H9 (cell line): ENCODE data around the gene ARHGEF35. TPM values are rescaled to one million over a fixed set of nuclear protein-coding genes. Genes with fewer than 3 reads are reported as not detected.
"Not testable (repeated sequence)": the region's sequence is repeated elsewhere in the genome, so short reads cannot be mapped to it uniquely, and the experiment has no call there.

Experiments used
- DNase-seq: peaks from one replicate; pipeline ENCODE4 v3.0.0-alpha.2; 2017
- H2AFZ ChIP-seq: one replicate; pipeline ENCODE4 v1.6.1; 2013; ENCODE audit warnings: mild to moderate bottlenecking, low read length, control low read depth, moderate library complexity
- H2AK5ac ChIP-seq: 2 replicates; pipeline ENCODE4 v1.6.1; 2013; ENCODE audit warnings: low read length, control low read depth, mixed read lengths; ENCODE audit not compliant: insufficient read length
- H2BK120ac ChIP-seq: one replicate; pipeline ENCODE4 v1.6.1; 2013; ENCODE audit warnings: low read depth, mild to moderate bottlenecking, low read length, control low read depth, inconsistent platforms; ENCODE audit not compliant: poor library complexity, severe bottlenecking
- H2BK12ac ChIP-seq: 2 replicates; pipeline ENCODE4 v1.6.1; 2013; ENCODE audit warnings: low read length, control low read depth, mixed read lengths, low read depth; ENCODE audit not compliant: insufficient read length
- H2BK15ac ChIP-seq: 2 replicates; pipeline ENCODE4 v1.6.1; 2013; ENCODE audit warnings: low read depth, low read length, control low read depth
- H2BK20ac ChIP-seq: one replicate; pipeline ENCODE4 v1.6.1; 2013; ENCODE audit warnings: low read depth, mild to moderate bottlenecking, low read length, control low read depth, inconsistent platforms; ENCODE audit not compliant: poor library complexity, severe bottlenecking
- H2BK5ac ChIP-seq: 2 replicates; pipeline ENCODE4 v1.6.1; 2013; ENCODE audit warnings: low read length, control low read depth, mixed read lengths; ENCODE audit not compliant: insufficient read length
- H3K14ac ChIP-seq: 2 replicates; pipeline ENCODE4 v1.6.1; 2013; ENCODE audit warnings: low read length, control low read depth; ENCODE audit not compliant: insufficient read depth
- H3K18ac ChIP-seq: 2 replicates; pipeline ENCODE4 v1.6.1; 2013; ENCODE audit warnings: low read depth, mild to moderate bottlenecking, mixed read lengths, low read length, control low read depth; ENCODE audit not compliant: insufficient read length
- H3K23ac ChIP-seq: 2 replicates; pipeline ENCODE4 v1.6.1; 2013; ENCODE audit warnings: low read length, control low read depth, mixed read lengths, low read depth; ENCODE audit not compliant: insufficient read length
- H3K23me2 ChIP-seq: 2 replicates; pipeline ENCODE4 v1.6.1; 2013; ENCODE audit warnings: low read depth, mild to moderate bottlenecking, mixed read lengths, low read length, control low read depth; ENCODE audit not compliant: insufficient read length, poor library complexity, severe bottlenecking
- H3K27ac ChIP-seq: 2 replicates; pipeline ENCODE4 v1.5.1; 2013; ENCODE audit warnings: low read length, control low read depth, mixed read lengths, low read depth; ENCODE audit not compliant: insufficient read length
- H3K27me3 ChIP-seq: 2 replicates; pipeline ENCODE4 v1.6.1; 2013; ENCODE audit warnings: low read length, control low read depth, inconsistent platforms; ENCODE audit not compliant: insufficient read depth
- H3K4ac ChIP-seq: 2 replicates; pipeline ENCODE4 v1.6.1; 2013; ENCODE audit warnings: low read depth, mild to moderate bottlenecking, control low read depth, inconsistent platforms, low read length, moderate library complexity
- H3K4me1 ChIP-seq: 2 replicates; pipeline ENCODE4 v1.6.1; 2013; ENCODE audit warnings: low read length, control low read depth, inconsistent platforms; ENCODE audit not compliant: insufficient read depth
- H3K4me2 ChIP-seq: 2 replicates; pipeline ENCODE4 v1.6.1; 2013; ENCODE audit warnings: low read length, control low read depth, mixed read lengths; ENCODE audit not compliant: insufficient read length, insufficient read depth
- H3K56ac ChIP-seq: 2 replicates; pipeline ENCODE4 v1.6.1; 2013; ENCODE audit warnings: low read depth, mild to moderate bottlenecking, mixed read lengths, low read length, control low read depth; ENCODE audit not compliant: insufficient read length
- H3K79me1 ChIP-seq: 2 replicates; pipeline ENCODE4 v1.6.1; 2013; ENCODE audit warnings: low read depth, mild to moderate bottlenecking, moderate library complexity, low read length, control low read depth, inconsistent platforms; ENCODE audit not compliant: insufficient read depth, poor library complexity, severe bottlenecking
- H3K79me2 ChIP-seq: 2 replicates; pipeline ENCODE4 v1.6.1; 2013; ENCODE audit warnings: low read length, control low read depth, inconsistent platforms; ENCODE audit not compliant: insufficient read depth
- H3K9ac ChIP-seq: 2 replicates; pipeline ENCODE4 v1.6.1; 2013; ENCODE audit warnings: low read length, control low read depth, mixed read lengths; ENCODE audit not compliant: insufficient read length; ENCODE audit errors: extremely low read depth
- H3K9me3 ChIP-seq: one replicate; pipeline ENCODE4 v1.6.1; 2013; ENCODE audit warnings: low read depth, low read length, inconsistent platforms; ENCODE audit not compliant: control insufficient read depth
- H3T11ph ChIP-seq: one replicate; pipeline ENCODE4 v1.6.1; 2013; ENCODE audit warnings: mild to moderate bottlenecking, low read length, control low read depth, inconsistent platforms
- H4K20me1 ChIP-seq: one replicate; pipeline ENCODE4 v1.6.1; 2013; ENCODE audit not compliant: control insufficient read depth, insufficient read length, insufficient read depth
- H4K5ac ChIP-seq: 2 replicates; pipeline ENCODE4 v1.6.1; 2013; ENCODE audit warnings: low read depth, mild to moderate bottlenecking, mixed read lengths, low read length, control low read depth; ENCODE audit not compliant: insufficient read length
- H4K8ac ChIP-seq: replicated peaks from 2 replicates; pipeline ENCODE4 v1.6.1; 2013; ENCODE audit warnings: low read length, control low read depth, mixed read lengths, low read depth; ENCODE audit not compliant: insufficient read length
- H4K91ac ChIP-seq: 2 replicates; pipeline ENCODE4 v1.6.1; 2013; ENCODE audit warnings: low read depth, mild to moderate bottlenecking, moderate library complexity, mixed read lengths, low read length, control low read depth; ENCODE audit not compliant: insufficient read length
- H3K27ac Mint-ChIP-seq, 3 experiments: 2 replicates in 2 of 3; 3 replicates in 1 of 3; pipeline ENCODE4 v1.8.0; 2020 to 2021; ENCODE audit warnings: mixed read lengths in 3 of 3, mild to moderate bottlenecking in 1 of 3, moderate library complexity in 1 of 3
- H3K27me3 Mint-ChIP-seq: 2 replicates; pipeline ENCODE4 v1.8.0; 2021; ENCODE audit warnings: low read depth, mild to moderate bottlenecking, moderate library complexity, mixed read lengths
- H3K36me3 Mint-ChIP-seq, 3 experiments: 2 replicates in 2 of 3; 3 replicates in 1 of 3; pipeline ENCODE4 v1.8.0; 2020 to 2021; ENCODE audit warnings: low read depth in 3 of 3, mixed read lengths in 3 of 3; ENCODE audit not compliant: insufficient read depth in 1 of 3
- H3K4me1 Mint-ChIP-seq, 2 experiments: 2 replicates each; pipeline ENCODE4 v1.8.0; 2020; ENCODE audit warnings: mixed read lengths in 2 of 2
- H3K4me3 Mint-ChIP-seq, 2 experiments: 2 replicates in 1 of 2; 3 replicates in 1 of 2; pipeline ENCODE4 v1.8.0; 2020 to 2021; ENCODE audit warnings: mild to moderate bottlenecking in 2 of 2, mixed read lengths in 2 of 2, moderate library complexity in 1 of 2
- H3K9me3 Mint-ChIP-seq, 2 experiments: 2 replicates in 1 of 2; 3 replicates in 1 of 2; pipeline ENCODE4 v1.8.0; 2020; ENCODE audit warnings: mild to moderate bottlenecking in 2 of 2, mixed read lengths in 2 of 2, moderate library complexity in 1 of 2
- WGBS: extraction: QIAGEN DNeasy Blood & Tissue Kit; methylation state at CpG from one replicate; pipeline ENCODE4 v1.1.7; 2013; ENCODE audit warnings: missing lambda C conversion rate, low lambda C conversion rate, mixed read lengths; ENCODE audit not compliant: insufficient read length; ENCODE audit errors: extremely low coverage; 5-methylcytosine and 5-hydroxymethylcytosine counted together
- total RNA-seq: library from RNA; stranded (reverse); gene quantifications from 2 replicates; pipeline ENCODE4 v1.2.1, GENCODE V29; 2021

The ARHGEF35 gene
- total RNA-seq, 1 experiment from 2014 or later, result 18.6 TPM

DNA sequence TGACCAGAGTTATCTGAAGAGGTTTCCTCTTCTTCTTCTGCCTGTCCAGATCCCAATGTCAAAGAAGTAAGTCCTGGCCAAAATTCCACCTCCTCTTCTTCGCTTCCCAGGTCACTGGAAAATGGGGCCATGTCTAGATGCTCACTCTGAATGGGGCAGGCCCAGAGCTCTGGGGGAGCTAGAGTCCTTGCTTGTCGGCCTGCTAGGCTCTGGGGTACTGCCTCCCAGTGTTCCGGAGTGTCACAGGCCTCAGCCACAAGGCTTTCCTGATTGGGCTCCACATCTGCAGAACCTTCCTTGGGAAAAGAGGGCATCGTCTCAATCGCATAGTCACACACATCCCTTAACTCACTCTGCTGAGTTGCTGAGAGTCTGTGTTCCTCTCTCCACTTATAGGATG lies 7.8 kb downstream of the ARHGEF35 start:
- not testable (repeated sequence) for H2BK5ac ChIP-seq, H2AK5ac ChIP-seq, H2BK120ac ChIP-seq, H3K56ac ChIP-seq, H3K27ac ChIP-seq, H3K27me3 ChIP-seq, H3K27me3 Mint-ChIP-seq, H4K5ac ChIP-seq, H2BK12ac ChIP-seq, H3K79me1 ChIP-seq, H2BK20ac ChIP-seq, H3T11ph ChIP-seq, DNase-seq, H3K27ac Mint-ChIP-seq, H3K79me2 ChIP-seq, H3K18ac ChIP-seq, H4K91ac ChIP-seq, H4K8ac ChIP-seq, H3K4ac ChIP-seq, H3K23ac ChIP-seq, H3K4me3 Mint-ChIP-seq, H3K9ac ChIP-seq, H3K14ac ChIP-seq, H3K36me3 Mint-ChIP-seq, H3K4me1 ChIP-seq, H3K9me3 Mint-ChIP-seq, H4K20me1 ChIP-seq, H2AFZ ChIP-seq, H3K4me2 ChIP-seq, H3K9me3 ChIP-seq, H3K23me2 ChIP-seq, H3K4me1 Mint-ChIP-seq, H2BK15ac ChIP-seq
- WGBS, result no CpG with 5 or more reads among the region's 5 CpGs

DNA sequence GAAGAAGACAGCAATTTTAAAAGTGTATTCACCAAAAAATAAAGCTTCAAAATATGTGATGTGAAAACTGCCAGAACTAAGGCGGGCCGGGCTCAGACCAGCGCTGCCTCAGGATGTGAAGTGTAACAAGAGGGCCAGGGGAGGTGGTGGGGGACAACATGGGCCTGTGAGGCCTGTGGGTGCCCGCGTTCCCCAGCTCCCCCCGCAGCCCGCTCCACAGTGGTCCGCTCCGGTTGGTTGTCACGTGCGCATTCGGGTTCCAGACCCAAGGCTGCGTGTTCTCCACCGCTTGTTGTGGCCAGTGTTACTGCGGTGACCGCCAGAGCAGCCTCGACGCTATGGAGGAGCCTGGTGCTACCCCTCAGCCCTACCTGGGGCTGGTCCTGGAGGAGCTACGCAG lies 12.5 kb downstream of the ARHGEF35 start, which contains the start of gene CTAGE4:
TSS of gene CTAGE4 (plus strand) at position 301 of the 400 bp plus-strand sequence. CDS start at position 339, 38 bp downstream.
- H2BK12ac ChIP-seq, H3K4me1 ChIP-seq, H3K23ac ChIP-seq, H3K18ac ChIP-seq, H3K23me2 ChIP-seq, H3K4me3 Mint-ChIP-seq, H3K27ac ChIP-seq, H4K5ac ChIP-seq, H3T11ph ChIP-seq, H4K8ac ChIP-seq, H2BK15ac ChIP-seq, H2BK20ac ChIP-seq, H3K9me3 Mint-ChIP-seq, H4K20me1 ChIP-seq, H3K4me1 Mint-ChIP-seq, H2BK5ac ChIP-seq, H3K4me2 ChIP-seq, H3K27ac Mint-ChIP-seq, H2AK5ac ChIP-seq, H4K91ac ChIP-seq, DNase-seq, H3K79me1 ChIP-seq, H3K56ac ChIP-seq, H3K27me3 ChIP-seq, H3K36me3 Mint-ChIP-seq, H3K9ac ChIP-seq, H3K4ac ChIP-seq, H2BK120ac ChIP-seq, H3K9me3 ChIP-seq, H3K79me2 ChIP-seq, H3K27me3 Mint-ChIP-seq, H2AFZ ChIP-seq, H3K14ac ChIP-seq: not testable (repeated sequence)
- no CpG with 5 or more reads among the region's 19 CpGs for WGBS
